Epidermal melanocyte (primary cell): ENCODE measurements around the gene OSBPL8.
A peak's percentile ranks its signal among the peaks of the same experiment; 100 is the strongest.

ENCODE experiments used
- DNase-seq: peaks from one replicate; pipeline ENCODE4 v3.0.0; 2011; ENCODE audit warnings: low spot score; ENCODE audit not compliant: insufficient read length

The OSBPL8 gene

GRCh38 chr12:76470028-76470939 is 89.3 kb downstream of the OSBPL8 start:
- DNase-seq: peak; percentile 65

- no peak for DNase-seq
Measured at GRCh38 chr12:76464631-76465166, 94.9 kb downstream of the OSBPL8 start.

- DNase-seq: no peak
Measured at GRCh38 chr12:76462668-76463224, 96.8 kb downstream of the OSBPL8 start.

GRCh38 chr12:76460807-76461206 is 98.8 kb downstream of the OSBPL8 start:
- DNase-seq: no peak

- no peak for DNase-seq
Measured at GRCh38 chr12:76457818-76458217, 101.8 kb downstream of the OSBPL8 start.

- DNase-seq: no peak
Measured at GRCh38 chr12:76457010-76457409, 102.6 kb downstream of the OSBPL8 start.

- no peak for DNase-seq
Measured at GRCh38 chr12:76455582-76456345, 103.8 kb downstream of the OSBPL8 start.

GRCh38 chr12:76451528-76451927 is 108.0 kb downstream of the OSBPL8 start:
- DNase-seq: no peak

GRCh38 chr12:76450690-76451089 is 108.9 kb downstream of the OSBPL8 start:
- DNase-seq: no peak

- no peak for DNase-seq
Measured at GRCh38 chr12:76449993-76450392, 109.6 kb downstream of the OSBPL8 start.

GRCh38 chr12:76449583-76449982 is 110.0 kb downstream of the OSBPL8 start:
- DNase-seq: no peak

- no peak for DNase-seq
Measured at GRCh38 chr12:76449016-76449415, 110.6 kb downstream of the OSBPL8 start.

- DNase-seq: no peak
Measured at GRCh38 chr12:76446090-76446489, 113.5 kb downstream of the OSBPL8 start.

- no peak for DNase-seq
Measured at GRCh38 chr12:76445462-76445861, 114.1 kb downstream of the OSBPL8 start.

- no peak for DNase-seq
Measured at GRCh38 chr12:76444408-76444984, 115.1 kb downstream of the OSBPL8 start.

GRCh38 chr12:76441016-76441415 is 118.6 kb downstream of the OSBPL8 start:
- DNase-seq: no peak

- no peak for DNase-seq
Measured at GRCh38 chr12:76432733-76433132, 126.8 kb downstream of the OSBPL8 start.

- no peak for DNase-seq
Measured at GRCh38 chr12:76428117-76428516, 131.5 kb downstream of the OSBPL8 start.

- no peak for DNase-seq
Measured at GRCh38 chr12:76426160-76426559, 133.4 kb downstream of the OSBPL8 start.

GRCh38 chr12:76424941-76425340 is 134.6 kb downstream of the OSBPL8 start:
- DNase-seq: no peak
